GM21825 (cell line): ENCODE measurements around the gene COL6A6.

Experiments used
- ATAC-seq: cut with Tn5 transposase; IDR thresholded peaks from one replicate; pipeline ENCODE4 v1.9.1; 2021; ENCODE audit warnings: mild to moderate bottlenecking, moderate library complexity; ENCODE audit not compliant: unreplicated experiment

The COL6A6 gene

DNA sequence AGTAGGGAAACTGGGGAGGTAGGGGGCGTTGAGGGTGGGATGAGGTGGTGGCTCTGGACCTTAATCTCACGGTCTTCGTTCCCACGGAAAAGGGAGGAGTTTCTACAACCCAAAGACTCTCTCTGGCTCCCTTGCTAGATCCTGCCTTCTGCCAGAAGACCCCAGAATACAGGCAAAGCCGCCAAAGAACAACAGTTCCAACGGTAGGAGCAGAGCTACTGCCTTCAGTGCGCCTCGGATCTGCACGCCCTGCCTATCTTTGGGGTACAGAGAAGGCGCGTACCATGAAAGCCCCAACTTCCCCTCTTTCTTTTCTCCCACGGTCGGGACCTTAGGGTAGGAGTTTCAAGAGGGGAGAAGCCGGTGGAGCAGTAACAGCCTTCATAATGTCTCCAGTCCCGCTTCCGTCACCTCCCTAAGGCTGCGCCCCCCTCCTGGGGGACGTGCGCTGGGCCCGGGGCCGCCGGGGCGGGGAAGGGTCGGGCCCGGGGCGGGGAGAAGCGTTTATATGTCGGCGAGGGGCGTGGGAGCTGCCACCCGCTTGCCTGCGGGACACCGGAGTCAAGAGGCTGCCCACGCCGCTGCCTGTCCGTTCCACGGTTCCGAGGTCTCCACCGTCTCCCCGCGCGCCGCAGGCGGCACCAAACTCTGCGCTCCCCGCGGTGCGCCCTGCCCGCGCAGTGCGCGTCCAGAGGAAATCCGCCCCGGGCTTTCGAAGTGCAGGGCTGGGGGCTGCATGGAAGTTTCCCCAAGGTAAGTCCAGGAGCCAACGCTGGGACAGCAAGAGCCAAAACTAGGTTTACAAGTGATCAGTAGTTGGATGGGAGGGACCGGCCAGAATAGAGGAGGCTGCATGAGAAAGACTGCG, at the start of gene COL6A6:
COL6A6 (plus strand) TSS at position 533 of the 868 bp plus-strand sequence. CDS start 43,188 bp downstream, outside the sequence.
- no peak for ATAC-seq

- no peak for ATAC-seq
These were observed 48.7 kb upstream of the COL6A6 start for GRCh38 chr3:130468311-130468710.

GRCh38 chr3:130470126-130470525, 46.9 kb upstream of the COL6A6 start:
- no peak for ATAC-seq

GRCh38 chr3:130473416-130473815, 43.6 kb upstream of the COL6A6 start:
- ATAC-seq: no peak

- no peak for ATAC-seq
These were observed 36.2 kb upstream of the COL6A6 start for GRCh38 chr3:130480736-130481135.

DNA sequence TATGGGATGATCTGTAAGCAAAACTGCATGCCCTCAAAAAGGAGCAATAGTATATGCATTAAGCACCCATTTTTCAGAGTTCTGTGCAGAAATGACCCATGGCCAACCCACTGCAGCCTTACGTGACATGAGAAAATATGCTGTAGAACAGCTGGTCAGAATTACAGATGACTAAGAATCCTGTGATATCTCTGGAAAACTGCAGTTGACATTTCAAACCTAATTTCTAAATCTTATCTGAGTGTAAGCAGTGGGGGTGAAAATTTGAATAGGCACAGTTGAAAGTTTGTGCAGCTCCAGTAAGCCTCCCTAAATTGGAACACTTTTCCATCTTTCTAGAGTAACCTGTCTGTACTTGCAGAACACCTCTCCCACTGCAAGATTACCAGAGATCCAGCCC, 28.7 kb upstream of the COL6A6 start:
- ATAC-seq: no peak

- ATAC-seq: no peak
These were observed 28.1 kb upstream of the COL6A6 start for GRCh38 chr3:130488769-130489450.

- no peak for ATAC-seq
These were observed 26.7 kb upstream of the COL6A6 start for GRCh38 chr3:130490241-130490640.

- ATAC-seq: no peak
These were observed 25.5 kb upstream of the COL6A6 start for GRCh38 chr3:130491431-130491830.

GRCh38 chr3:130504701-130505100, 12.3 kb upstream of the COL6A6 start:
- ATAC-seq: no peak

DNA sequence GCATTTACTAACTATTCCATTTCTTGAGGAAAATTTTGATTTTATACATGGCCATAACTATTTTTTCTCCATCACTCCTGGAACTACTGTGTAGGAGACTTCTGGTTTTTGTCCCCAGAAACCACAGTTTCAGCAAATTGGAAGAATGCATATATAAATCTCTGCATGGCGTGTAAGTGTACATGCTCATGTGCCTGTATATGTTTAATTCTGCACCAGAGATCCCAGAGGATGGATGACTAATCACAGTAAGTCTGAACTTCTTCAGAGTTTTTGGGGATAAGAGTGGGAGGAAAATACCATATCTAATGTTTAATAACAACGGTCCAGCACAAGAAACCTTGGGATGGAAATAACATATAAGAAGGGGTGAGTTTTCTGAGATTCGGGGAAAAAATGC, 10.9 kb upstream of the COL6A6 start:
- no peak for ATAC-seq

- ATAC-seq: no peak
These were observed 9.2 kb upstream of the COL6A6 start for GRCh38 chr3:130507746-130508145.

- no peak for ATAC-seq
These were observed 8.0 kb upstream of the COL6A6 start for GRCh38 chr3:130509008-130509407.

- no peak for ATAC-seq
These were observed 2.3 kb upstream of the COL6A6 start for GRCh38 chr3:130514681-130515080.

- no peak for ATAC-seq
These were observed 1.2 kb upstream of the COL6A6 start for GRCh38 chr3:130515755-130516154.

DNA sequence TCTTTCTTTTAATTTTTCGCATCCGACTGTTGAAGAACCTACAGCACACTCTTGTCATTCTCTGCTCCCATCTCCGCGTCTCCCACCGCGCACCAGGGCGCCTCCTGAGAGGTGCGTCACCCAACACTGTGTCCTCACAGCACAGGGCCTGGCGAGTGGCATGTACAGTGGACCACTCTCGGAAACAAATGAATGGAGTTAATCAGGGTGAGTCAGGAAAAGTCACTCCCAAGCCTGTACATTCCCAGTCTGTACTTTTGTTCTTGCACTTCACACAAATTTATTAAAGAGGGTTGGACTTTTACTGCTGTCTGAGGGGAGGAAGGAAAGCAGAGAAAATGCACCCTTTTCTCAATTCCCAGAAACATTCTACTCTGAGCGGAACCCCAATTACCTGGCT, 625 bp downstream of the COL6A6 start:
- ATAC-seq: no peak

DNA sequence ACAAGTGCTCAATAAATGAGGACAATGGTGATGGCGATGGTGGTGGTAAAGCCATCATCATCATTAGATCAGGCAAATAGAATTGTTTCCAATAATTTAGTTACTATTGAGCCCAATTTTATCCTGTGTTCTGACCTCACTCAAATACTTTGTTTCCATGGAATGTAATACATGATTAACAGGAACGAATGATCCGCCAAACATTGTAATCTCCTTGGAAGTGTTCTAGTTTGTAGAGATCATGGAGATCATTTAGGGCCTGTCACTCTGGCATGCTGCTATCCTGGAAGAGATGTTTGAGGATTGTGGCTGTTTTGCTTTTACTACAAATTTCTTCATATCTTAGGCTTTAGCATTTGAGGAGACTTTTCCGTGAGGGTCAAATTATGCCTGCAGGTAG, 2.8 kb downstream of the COL6A6 start:
- ATAC-seq: no peak

GRCh38 chr3:130522399-130522798, 5.4 kb downstream of the COL6A6 start:
- ATAC-seq: no peak

DNA sequence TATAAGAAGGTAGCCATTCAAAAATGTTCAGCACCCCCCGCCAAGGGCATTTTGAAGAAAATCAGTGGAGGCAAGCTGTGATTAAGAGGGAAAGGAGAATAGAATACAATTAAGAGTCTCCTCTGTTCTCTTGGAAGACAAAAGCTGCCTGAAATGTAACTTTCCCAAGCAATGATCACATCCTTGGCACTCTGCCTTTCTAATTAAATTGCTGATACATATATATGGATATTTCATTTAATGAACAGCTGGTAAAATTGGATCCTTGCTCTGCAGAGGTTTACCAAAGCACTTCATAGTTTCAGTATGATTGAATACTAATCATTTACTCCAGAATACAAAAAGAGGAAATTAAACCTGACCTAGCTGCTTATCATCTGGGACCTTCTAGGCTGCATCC, 10.4 kb downstream of the COL6A6 start:
- ATAC-seq: no peak

DNA sequence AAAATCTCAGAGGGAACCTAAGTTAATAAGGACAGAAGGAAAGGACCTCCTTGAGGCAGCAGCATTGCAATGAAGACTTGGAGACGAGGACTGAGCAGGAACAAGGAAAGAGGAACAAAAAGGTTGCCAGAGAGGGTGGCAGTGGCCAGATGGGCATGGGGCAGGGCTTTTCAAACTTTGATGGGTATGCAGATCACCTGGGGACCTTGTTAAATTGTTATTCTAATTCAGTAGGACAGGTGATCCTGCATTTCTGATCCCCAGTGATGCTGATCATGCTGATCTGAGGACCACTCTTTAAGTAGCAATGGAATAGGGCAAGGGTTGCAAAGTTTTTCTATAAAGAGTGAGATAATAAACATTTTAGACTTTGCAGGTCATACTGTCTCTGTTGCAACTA, 11.1 kb downstream of the COL6A6 start:
- no peak for ATAC-seq

DNA sequence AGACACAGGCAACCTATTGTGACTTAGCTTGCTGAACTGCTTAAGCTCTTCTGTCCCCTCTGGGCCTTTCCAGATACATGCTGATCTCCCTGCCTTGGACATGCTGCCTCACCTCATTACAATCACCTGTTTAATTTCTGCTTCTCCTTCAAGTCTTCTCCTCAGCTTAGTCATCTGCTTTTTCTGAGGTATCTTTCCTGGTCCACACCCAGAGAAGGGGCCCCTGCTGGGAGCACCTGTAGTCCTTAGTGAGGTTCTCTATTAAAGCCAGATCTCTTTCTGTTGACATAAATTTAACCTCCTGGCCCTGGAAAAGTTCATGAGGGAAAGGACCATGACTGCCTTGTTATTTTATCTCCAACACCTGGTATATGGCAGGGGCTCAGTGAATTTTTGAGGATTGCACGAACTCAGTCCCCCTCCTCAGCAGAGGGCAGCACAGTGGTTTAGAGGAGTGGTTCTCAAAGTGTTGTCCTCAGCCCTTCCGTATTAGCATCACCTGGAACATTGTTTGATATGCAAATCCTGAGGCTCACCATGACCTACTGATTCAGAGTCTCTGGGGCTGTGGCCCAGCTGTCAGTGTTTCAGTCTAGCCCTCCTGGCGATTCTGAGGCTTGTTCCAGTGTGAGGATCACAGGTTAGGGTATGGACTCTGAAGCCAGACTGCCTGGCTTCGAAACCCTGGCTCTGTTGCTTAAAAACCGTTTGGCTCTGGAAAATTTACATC, 12.7 kb downstream of the COL6A6 start:
- ATAC-seq: no peak

DNA sequence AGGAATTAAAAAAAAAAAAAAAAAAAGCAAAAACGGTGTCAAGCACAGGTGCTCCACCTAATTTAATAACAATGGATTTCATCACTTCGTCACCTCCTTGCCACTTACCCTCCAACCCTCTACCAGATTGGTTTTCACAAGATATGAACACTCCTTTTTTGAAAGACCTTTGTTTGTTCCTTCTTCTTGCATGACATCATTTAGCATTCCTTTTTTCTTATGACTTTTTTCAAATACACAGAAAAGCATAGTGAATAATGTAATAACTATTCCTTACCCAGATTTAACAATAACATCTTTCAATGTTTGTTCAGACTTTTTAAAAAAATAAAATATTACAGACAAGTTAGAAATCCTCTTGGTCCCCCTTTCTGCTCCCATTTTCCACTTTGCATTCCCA, 16.3 kb downstream of the COL6A6 start:
- ATAC-seq: no peak
